ENCODE data around the gene LRGUK.

LRGUK gene

GRCh38 chr7:134126596-134126965 lies 559 bp upstream of the LRGUK start:
- no peak for DNase-seq

DNA sequence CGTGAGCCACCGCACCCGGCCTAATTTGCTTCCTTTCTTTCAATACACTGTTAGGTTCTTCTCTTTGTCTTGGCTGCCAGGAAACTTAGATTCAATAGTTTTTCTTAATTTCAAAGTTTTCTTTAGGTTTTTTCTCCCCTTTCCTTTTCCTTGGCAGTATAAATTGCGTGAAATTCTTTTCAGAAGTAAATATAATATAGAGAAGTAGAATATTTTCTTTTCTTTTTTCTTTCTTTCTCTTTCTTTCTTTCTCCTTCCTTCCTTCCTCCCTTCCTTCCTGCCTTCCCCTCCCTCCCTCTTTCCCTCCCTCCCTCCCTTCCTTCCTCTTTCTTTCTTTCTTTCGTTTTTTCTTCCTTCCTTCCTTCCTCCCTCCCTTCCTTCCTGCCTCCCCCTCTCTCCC lies 1.7 kb downstream of the LRGUK start:
- no peak for DNase-seq

DNA sequence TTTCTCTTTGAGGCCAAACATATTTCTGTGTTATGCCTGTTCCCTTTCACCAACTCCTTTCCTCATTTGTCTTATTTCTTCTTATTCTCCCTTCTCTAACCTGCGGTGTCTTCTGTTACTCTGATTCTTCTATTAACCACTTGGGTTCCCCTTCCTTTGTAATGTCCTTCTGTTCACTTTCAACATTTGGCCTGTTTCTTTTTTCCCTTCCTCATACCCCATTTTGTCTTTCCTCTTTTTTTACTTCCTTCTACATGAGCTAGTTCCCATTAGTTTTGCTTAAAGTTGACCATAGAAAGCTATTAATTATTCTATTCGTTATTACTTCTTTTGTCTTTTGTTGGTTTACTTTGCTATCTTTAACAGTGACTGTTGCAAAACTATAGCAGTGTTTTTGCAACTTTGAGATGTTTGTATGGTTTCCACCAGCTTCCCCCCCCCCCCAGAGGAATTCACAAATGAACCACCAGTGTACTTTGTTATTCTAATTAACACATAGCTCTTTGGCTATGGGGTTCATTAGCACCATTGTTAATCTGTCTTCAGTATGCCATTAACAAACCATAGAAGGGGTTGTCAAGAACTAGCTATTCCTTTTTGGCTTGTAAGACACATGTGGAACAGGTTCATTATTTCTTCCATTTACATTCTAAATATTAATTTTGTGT lies 2.9 kb downstream of the LRGUK start:
- DNase-seq, result no peak

GRCh38 chr7:134134004-134134403 lies 6.9 kb downstream of the LRGUK start:
- no peak for DNase-seq

GRCh38 chr7:134140889-134141867 lies 14.0 kb downstream of the LRGUK start:
- peak in 13 of 14 donors; percentile 2 to 71 (median 47) for DNase-seq

DNA sequence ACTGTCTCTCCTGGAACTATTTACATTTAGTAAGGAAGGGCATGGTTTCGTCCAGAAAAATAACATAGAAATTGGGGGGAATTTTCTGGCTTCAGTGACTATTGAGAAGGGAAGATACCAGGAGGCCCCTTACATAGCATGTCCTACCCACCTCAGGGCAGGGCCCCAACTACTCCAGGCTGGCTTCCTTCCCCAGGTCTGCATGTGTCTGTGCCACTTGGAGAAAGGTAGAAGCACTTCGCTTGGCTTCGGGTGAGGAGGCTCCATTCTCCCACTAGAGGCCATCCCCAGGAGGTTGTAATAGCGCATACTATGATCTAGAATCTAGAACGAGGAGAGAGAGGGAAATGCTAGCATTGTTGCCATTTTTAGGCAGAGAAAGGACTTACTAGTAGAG lies 14.7 kb downstream of the LRGUK start:
- DNase-seq, result no peak

GRCh38 chr7:134153493-134154136 lies 26.5 kb downstream of the LRGUK start:
- no peak for DNase-seq

DNA sequence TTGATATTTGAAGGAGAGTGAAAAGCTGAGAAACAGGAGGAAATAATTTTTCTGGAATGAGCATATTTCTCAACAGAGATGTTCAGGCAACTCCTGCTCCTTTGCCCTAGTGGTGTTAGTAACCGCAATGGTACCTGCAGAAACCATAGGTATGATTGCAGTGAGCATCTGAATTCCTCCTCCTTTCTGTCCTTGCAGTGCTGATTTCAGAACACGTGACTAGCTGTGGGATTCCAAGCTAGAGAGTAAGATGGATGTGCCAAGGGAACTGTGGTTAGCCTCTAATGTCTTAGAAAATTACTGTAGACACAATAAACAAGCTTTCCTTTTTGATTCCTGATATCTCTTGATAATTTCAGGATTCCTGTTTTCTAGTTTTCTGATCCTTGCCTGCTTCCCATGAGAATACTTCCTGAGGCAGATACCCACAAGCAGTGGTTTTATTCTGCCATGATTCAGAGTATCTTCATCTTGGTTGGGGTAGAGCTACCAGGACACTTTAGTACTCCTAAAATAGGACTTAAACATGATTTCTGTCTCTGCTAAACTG lies 27.5 kb downstream of the LRGUK start:
- no peak for DNase-seq

DNA sequence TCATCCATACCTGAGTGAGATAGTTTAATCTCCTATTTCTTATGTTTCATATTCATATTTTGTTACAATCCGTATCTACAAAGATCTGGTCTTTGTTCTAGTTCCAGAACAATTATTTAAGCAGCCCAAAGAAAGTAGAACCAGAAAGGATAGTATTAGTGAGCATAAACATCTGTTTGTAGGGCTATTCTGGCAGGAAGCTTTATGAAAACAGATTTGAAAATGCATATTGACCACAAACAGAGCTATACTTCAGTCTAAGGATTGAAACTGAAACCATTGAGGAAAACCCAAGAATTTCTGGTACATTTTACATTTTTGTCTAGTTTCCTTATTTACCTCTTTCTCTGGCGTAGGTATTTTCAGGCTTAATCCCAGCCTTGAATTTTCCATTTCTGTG lies 28.1 kb downstream of the LRGUK start:
- DNase-seq, result no peak

- no peak for DNase-seq
Observed at GRCh38 chr7:134155871-134156270, 28.7 kb downstream of the LRGUK start.

DNA sequence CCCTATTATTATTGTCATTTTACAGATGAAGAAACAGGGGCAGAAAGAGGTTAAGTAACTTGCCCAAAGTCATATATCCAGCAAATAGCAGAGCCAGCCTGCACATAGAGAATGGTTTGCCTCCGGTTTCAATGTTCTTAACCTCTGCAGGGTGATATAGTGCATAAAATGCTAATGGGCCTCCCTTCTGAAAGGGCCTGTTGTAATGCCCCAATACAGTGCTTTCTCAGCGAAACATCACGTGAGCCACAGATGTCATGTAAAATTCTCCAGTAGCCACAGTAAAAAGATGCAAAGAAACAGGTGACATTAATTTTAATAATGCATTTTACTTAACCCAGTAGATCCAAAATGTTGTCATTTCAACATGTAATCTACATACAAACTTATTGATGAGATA lies 38.1 kb downstream of the LRGUK start:
- peak in 4 of 14 donors; percentile 2 to 31 (median 12) for DNase-seq

DNA sequence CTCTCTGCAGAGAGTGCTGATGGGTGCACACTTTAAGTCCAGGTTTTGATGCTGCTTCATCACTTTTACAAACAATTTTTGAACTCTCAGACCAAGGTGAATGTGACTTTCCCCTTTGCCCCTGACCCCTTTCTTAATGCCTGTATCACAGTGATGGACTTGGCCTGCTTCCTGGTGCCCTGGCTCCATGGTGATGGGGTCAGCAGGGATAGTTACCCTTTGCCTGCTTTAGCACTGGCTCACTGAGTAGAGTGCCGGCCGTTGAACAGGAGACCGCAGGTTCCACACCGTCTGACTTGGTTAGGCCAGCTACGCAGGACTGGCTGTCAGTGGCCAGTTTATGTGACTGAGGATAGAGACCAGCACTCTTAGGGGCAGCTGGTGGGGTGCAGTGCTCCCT lies 40.1 kb downstream of the LRGUK start:
- no peak for DNase-seq

DNA sequence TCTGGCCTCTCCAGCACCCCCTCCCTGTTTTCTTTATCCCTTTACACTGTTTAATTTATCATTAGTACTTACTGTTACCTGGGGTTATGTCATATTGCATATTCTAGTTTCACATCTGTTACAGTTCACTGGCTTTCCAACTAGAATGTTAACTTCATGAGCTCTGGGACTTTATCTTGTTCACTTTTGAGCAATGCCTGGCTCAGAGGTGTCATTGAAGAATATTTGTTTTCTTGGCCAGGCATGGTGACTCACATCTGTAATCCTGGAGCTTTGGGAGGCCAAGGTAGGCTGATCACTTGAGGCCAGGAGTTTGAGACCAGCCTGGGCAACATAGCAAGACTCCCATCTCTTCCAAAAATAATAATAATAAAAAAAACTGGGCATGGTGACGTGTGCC lies 40.7 kb downstream of the LRGUK start:
- DNase-seq, result no peak

- no peak for DNase-seq
Observed at GRCh38 chr7:134174795-134175261, 47.7 kb downstream of the LRGUK start.

DNA sequence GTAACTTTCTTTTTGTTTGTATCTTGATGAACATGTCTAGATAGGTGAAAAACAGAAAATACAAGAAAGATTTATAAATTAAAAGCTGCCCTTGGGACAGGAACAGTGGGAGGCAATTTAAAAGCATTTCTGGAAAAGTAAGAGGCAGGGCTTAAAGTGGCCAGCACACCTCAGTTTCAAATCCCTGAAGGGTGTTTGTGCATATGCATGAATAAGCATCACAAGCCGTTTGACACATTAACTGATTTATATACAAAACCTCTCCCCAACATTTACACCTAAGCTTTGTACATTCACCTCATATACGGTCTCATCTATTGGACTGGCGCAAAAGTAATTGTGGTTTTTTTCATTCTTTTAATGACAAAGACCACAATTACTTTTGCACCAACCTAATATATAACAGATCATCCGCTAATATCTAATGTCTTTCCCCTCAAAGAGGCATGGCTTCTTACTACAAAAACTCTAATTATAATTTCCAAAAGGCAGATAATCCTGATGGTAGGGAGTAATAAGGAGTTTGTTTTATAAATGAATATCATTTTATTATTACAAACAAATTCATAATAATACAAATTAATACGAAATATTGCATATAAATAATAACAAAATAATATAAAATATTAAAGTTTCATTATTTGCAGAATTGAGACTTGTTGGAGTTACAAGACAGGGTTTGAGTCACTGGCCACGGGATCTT lies 48.3 kb downstream of the LRGUK start:
- DNase-seq, result no peak

GRCh38 chr7:134176037-134176350 lies 48.9 kb downstream of the LRGUK start:
- no peak for DNase-seq

- no peak for DNase-seq
Observed at GRCh38 chr7:134179036-134180011, 52.2 kb downstream of the LRGUK start.

DNA sequence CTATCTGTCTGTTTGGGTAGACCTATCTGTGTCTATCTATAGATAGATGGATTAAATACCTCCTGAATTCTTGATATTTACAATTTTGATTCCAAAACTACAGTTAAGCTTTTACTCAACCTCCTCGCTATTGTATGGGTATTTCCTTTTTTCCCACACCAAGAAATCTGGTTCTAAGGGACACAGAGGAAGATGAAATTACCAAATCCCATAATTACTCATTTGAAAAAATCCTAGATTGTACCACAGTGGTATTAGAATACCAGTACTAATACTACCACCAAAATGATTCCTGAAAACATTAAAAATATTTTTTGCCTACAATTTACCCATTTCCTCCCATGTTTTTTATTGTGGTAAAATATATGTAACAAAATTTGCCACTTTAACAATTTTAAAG lies 53.2 kb downstream of the LRGUK start:
- no peak for DNase-seq

- DNase-seq, result no peak
Observed at GRCh38 chr7:134182078-134182477, 54.9 kb downstream of the LRGUK start.

DNA sequence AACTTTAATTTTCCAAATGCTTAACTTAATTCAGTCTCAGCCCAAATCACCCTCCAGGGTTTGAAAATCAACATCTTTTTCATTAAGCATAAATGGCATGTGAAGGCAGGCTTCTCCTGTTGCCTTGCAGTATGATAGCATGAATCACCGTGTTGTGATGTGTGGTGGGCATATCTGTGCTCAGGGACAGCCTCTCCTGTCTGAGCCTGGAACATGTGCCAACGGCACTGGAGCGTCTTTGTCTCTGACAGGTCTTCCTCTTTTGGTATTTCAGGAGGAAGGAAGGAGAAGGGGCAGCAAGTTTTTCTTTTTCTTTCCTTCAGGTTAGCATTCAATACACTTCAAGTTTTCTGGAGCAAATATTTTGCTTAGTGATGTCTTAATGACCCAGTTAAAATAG lies 57.6 kb downstream of the LRGUK start:
- DNase-seq, result no peak

DNA sequence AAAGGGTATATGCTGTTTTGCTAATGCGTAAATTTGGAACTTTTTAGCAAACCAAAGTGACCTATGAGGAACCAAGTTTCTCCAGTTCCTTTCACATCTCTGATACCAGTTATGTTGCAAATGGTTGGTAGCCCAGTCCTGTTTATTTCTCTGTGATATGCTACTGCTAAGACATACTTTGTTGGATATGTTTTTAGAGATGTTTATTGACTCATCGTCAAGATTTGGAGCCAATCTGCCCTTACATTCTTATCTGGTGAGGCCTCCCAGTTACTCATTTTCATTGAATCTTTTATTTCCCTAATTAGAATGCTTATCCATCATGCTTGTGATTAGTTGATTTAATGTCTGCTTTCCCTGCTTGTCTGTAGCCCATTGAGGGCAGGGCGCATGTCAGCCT lies 58.9 kb downstream of the LRGUK start:
- DNase-seq, result no peak

All from C1 segment of cervical spinal cord (tissue), 14 donors.